ENCODE results near the gene TRAPPC5.

The TRAPPC5 gene

DNA sequence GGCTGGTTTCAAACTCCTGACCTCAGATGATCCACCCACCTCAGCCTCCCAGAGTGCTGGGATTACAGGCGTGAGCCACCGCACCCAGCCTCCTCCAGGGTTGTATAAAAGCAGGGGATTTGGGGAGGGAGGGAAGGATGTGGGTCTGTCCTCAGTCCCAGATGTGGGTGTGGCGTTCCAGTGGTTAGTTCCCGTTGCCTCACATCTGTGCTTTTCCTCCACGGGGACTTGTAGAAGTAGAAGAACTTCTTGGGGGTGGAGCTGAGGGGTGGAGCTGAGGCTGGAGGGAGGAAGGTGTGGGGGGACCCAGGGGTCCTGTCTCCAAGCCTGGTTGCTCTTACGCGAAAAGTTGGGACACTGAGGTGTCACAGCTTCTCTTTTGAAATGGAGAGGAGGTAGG lies 4.3 kb upstream of the TRAPPC5 start:
- DNase-seq (ENCODE audit: low read depth), result no peak

DNA sequence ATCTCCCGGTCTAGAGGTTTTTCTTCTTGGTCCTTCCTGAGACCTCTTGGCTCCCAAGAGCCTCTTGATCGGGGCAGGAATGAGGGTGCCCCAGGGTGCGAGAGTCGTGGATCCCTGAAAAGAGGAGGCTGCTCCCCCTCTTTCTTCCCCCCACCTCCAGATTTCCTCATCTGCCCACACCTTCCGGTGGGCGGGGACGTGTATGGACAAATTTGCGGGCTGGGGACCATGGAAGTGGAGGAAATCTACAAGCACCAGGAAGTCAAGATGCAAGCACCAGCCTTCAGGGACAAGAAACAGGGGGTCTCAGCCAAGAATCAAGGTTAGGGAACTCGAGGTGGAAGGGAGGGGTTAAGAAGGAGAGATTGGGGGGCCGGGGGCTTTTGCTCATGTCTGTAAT lies 3.8 kb upstream of the TRAPPC5 start, which contains the start of gene MCEMP1:
MCEMP1 (plus strand) TSS at position 237 of the 400 bp plus-strand sequence; CDS start at position 268, 31 bp downstream.
- no peak for DNase-seq (ENCODE audit: low read depth)

DNA sequence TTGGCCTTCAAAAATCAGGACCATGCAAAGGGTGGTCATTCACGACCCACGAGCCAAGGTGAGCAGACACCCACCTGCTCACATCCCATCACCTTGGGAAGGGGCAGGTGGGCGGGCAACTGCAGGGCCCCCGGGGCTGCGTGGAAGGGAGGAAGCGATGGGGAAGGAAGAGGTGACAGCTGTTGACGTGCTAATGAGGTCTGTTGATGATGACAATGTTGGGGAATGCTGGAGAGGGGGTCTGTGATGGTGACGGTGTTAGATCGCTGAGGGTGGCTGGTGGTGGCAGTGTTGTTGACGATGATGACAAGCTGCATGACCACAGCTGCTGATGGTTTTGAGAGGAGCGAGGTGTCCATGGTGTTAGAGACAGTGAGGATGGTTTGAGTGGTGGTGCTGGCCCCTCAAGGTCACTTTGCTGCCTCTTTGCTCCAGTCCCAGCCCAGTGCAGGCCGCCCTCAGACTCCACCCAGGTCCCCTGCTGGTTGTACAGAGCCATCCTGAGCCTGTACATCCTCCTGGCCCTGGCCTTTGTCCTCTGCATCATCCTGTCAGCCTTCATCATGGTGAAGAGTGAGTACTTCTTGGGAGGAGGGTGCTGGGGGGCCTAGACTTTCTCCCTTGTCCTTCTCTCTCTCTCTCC lies 2.8 kb upstream of the TRAPPC5 start:
- no peak for DNase-seq (ENCODE audit: low read depth)

DNA sequence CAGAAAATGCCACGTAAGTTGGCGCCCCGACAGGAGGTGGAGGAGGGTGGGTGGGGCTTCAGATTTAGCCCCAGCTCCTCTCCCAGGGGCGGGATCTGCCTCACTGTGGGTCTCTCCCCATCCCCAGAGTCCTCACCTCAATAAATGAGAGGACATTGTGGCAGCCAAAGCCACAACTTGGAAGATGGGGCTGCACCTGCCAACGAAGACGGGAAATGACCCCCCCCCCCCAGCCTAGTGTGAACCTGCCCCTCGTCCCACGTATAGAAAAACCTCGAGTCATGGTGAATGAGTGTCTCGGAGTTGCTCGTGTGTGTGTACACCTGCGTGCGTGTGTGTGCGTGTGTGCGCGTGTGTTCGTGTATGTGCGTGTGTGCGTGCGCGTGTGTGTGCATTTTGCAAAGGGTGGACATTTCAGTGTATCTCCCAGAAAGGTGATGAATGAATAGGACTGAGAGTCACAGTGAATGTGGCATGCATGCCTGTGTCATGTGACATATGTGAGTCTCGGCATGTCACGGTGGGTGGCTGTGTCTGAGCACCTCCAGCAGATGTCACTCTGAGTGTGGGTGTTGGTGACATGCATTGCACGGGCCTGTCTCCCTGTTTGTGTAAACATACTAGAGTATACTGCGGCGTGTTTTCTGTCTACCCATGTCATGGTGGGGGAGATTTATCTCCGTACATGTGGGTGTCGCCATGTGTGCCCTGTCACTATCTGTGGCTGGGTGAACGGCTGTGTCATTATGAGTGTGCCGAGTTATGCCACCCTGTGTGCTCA lies 1.5 kb upstream of the TRAPPC5 start:
- DNase-seq (ENCODE audit: low read depth), result no peak

DNA sequence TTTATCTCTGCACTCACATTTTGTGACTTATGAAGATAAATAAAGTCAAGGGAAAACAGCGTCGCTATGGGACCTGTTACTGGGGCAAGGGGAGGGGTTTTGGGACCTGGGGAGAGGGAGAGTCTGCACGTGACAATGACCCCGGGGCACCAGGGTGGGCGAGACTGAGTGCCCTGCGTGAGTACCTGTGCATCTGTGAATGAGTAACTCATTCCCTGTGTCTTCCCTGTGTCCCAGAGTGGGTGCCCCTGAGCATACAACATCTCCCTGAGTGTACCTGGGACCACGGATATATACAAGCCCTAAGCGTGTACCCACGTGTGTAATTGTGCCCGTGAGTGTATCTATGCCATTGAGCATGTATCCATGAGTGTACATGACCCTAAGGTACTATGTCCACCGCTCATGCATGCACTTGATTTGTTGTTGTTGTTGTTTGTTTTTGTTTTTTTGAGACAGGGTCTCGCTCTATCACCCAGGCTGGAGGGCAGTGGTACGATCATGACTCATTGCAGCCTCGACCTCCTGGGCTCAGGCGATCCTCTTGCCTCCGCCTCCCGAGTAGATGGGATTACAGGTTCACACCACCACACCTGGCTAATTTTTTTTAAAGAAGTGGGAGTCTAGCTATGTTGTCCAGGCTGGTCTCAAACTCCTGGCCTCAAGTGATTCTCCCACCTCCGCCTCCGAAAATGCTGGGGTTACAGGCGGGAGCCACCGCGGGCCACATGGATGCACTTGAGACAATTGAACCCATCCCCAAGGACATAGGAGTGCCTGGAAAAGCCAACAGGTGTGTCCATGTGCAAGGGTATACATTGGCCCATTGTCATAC lies 645 bp upstream of the TRAPPC5 start:
- DNase-seq (ENCODE audit: low read depth), result no peak

DNA sequence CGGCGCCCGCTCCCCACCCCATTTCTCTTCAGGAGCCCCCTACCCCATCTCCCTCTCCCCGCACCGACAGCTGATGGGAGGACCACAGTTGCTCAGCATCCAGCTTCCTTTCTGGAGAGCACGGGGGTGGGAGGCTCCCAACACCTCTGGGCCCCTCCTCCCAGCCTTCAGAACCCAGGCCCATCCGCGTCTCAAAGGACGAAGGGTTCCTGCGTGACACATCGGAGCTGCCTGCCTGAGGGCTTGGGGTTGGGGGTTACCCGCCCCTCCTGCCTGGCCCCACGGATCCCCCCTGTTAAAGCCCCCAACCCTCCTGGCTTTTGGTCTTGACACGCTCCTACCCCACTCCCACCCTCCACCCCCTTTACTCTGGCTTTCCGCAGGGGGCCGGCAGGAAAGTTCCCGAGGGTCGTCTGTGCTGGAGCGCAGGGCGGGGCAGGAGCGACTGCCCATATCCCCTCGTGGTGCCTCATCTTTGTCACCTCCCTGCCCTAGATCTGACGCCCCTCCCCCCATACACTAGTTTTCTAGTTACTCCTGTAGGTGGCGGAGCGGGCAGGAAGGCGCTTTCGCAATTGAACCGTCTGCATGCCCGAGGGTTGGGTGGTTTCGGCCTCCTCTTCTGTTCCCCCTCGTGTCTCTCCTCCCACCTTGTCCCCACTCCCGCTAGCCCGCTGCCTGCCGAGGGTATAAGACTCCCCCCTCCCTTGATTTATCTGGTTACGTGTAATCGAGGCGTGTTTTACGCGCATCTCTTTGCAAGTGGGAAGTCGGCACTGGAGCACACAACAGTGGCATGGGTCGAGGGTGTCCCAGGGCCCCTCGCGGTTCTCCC lies 924 bp downstream of the TRAPPC5 start:
- peak; percentile 46 for DNase-seq (ENCODE audit: low read depth)

DNA sequence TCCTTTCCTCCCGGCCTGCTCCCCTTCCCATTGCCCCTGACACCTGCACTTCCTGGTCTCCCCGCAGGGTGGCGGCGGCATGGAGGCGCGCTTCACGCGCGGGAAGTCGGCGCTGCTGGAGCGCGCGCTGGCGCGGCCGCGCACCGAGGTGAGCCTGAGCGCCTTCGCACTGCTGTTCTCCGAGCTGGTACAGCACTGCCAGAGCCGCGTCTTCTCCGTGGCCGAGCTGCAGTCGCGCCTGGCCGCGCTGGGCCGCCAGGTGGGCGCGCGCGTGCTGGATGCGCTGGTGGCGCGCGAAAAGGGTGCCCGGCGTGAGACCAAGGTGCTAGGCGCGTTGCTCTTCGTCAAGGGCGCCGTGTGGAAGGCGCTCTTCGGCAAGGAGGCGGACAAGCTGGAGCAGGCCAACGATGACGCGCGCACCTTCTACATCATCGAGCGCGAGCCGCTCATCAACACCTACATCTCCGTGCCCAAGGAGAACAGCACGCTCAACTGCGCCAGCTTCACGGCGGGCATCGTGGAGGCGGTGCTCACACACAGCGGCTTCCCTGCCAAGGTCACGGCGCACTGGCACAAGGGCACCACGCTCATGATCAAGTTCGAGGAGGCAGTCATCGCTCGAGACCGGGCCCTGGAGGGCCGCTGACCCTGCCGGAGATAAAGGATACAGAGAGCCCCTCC lies 1.7 kb downstream of the TRAPPC5 start:
- DNase-seq (ENCODE audit: low read depth), result no peak

DNA sequence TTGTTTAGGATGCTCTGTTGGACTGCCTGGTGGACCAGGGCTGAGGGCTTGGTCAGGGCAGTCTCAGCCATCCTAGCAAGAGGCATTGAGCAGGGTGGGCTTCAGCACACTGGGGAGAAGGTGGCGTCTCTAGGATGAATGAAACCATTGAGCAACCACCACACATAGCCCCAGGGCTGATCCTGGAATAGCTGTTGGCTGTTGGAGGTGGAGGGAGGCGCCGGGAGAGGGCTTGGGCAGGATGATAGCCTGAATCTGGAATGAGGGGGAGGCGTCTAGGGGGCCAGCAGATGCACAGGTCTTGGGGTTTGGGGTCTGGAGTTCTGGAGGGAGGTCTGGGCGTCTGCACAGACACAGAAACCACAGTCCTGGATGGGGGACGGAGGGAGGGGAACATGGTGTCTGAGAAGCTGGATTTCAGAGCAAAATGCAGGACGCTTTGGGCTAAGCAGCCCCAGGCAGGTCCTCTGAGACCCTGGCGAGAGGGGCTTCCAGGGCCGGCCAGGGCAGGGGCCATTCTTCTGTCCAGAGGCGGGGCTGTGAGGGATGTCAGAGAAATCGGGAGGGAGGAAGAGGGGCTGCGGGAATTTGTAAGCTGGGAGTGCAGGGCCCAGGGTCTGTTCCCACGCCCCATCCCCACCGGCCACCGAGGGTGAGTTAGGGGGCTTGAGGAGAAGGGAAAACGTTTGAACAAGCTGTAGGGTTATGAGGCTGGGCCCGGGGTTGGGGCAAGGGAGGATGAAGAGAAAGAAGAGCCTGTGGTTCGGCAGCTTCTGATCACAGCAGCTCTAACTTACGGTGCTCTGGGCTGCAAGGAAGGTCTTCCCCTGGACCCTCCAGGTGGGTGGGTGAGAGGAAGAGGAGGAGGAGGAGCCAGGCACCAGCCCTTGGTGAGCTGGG lies 5.2 kb downstream of the TRAPPC5 start:
- no peak for DNase-seq (ENCODE audit: low read depth)

DNA sequence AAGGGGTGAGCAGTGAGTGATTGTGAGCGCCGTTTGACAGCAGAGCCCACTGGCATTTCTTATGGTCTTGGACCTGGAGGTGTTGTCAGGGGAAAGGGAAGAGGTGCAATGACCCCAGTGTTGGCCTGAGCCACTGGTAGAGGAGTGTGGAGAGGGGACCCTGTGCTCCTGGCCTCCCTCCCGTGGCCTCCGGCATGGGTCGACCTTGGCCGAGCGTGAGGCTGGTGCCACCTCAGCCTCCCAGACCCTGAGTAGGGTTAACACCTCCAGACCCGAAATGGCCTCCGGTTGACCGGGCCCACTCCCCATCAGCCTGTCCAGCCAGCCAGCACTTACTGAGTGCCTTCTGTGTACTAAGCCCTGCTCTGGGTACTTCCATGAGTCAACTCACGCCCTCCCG lies 6.5 kb downstream of the TRAPPC5 start:
- no peak for DNase-seq (ENCODE audit: low read depth)

DNA sequence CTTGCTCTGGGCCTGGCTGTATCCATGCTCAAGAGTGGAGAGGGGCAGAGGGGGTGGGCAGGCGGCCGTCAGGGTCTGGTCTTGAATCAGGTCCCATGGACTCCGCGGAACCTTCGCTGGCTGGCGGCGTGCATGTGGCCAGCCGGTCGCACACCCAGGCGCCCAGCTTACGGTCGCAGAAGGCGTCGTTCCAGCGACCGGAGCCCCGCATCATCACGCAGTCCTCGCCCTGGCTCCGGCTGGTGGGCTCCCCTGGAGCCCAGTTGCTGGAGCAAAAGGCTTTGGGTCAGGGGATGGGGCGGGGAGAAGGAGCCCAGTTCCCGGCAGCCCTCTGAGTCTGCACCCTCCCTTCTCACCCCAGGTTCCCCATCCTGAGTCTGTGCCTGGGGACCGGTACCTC lies 8.5 kb downstream of the TRAPPC5 start:
- no peak for DNase-seq (ENCODE audit: low read depth)

DNA sequence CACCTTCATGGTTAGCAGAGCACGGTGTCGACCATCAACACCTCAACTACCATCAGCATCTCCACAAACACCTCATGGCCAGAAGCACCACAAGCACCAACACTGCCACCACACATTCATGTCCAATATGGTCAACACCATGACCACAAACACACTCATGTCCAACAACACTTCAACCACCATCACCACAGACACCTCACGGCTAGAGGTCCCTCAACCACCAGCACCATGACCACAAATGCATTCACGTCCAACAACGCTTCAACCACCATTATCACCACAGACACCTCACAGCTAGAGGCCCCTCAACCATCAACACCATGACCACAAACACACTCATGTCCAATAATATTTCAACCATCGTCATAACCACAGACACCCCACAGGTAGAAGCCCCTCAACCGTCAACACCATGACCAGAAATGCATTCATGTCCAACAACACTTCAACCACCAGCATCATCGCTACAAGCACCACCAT lies 10.2 kb downstream of the TRAPPC5 start:
- DNase-seq (ENCODE audit: low read depth), result no peak

DNA sequence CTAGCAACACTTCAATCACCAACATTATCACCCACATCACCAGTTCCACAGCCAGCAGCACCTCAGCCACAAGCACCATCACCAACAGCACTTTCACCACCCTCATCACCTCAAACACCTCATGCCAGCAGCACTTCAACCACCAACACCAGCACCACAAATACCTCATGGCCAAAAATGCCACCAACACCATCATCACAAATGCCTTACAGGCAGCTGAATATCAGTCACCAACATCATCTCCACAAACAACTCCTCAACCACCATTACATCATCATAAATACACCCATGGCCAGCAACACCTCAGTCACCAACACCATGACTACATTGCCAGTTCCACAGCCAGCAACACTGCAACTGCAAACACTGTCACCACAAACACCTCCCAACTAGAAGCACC lies 10.9 kb downstream of the TRAPPC5 start:
- no peak for DNase-seq (ENCODE audit: low read depth)

DNA sequence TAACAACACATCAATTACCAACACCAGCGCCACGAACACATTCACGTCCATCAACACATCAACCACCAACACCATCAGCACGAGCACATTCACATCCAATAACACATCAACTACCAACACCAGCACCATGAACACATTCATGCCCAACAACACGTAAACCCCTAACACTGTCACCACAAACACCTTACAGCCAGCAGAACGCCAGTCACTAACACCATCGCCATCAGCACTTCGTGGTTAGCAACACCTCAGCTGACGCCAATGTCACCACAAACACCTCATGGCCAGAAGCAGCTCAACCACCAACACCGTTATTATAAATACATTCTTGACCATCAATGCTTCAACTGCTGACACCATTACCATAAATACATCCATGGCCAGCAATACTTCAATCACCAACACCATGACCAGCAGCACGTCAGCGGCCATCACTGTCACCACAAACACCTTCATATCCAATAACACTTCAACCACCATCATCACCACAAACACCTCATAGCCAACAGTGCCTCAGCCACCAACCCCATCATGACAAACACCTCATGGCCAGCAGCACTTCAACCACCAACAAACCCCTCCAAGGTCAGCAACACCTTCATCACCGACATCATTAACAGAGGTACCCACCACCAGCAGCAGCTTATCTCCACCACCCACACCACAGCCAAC lies 11.9 kb downstream of the TRAPPC5 start:
- DNase-seq (ENCODE audit: low read depth), result no peak

DNA sequence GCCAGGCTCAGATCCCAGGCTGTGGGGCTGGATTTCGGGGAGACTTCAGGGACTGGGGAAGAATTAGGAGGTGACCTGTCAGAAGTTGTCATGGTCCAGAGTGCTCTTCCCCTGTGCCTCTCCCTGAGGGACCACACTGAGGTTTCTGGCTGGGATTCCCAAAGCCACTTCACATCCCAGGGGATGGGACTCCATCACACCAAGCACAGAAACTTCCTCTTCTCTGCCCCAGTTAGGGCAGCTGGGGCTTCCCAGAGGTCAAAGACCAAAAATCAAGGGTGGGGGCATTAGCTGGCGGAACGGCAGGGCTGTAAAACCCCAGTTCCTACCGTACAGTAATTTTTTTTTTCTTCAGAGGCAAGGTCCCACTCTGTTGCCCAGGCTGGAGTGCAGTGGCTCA lies 13.9 kb downstream of the TRAPPC5 start:
- DNase-seq (ENCODE audit: low read depth), result no peak

DNA sequence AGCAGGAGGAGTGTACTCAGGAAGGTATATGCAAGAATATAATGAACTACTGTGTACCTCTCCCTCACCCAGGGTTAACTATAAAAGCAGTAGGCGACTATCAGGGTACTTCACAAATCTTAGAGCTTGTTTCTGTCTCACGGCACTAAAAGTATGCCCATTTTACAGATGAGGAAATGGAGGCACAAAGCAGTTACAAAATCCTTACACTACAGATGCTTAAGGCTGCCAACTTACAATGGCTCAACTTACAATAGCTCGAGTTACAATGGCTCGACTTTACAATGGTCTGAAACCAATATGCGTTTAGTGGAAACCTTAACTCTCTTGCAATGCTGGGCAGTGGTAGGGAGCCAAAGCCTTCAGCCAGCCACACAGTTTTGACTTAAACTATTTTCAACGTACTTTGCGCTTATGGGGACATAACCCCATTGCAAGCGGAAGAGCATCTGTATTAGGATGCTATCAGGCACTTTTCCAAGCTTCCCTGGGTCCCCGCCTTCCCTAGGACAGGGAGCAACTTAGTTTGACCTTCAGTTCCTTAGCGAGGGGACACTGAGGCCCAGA lies 17.2 kb downstream of the TRAPPC5 start:
- no peak for DNase-seq (ENCODE audit: low read depth)

DNA sequence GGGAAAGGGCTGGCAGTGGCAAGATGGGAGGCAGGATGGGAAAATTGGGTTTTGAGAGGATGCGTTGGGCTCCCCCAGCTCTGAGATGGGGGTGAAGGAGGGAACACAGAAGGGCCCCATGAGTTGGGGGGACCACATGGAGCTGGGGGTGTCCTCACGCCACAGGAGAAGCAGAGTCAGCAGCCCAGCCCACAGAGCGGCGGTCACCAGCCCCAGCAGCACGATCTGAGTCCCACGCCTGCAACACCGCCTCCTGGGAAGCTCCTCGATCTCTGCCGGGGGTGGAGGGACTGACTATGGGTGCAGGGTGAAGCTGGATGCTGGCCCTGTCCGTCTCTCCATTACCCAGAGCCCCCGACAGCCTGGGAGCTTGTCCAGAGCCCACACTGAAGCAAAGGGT lies 17.9 kb downstream of the TRAPPC5 start:
- DNase-seq (ENCODE audit: low read depth), result no peak

DNA sequence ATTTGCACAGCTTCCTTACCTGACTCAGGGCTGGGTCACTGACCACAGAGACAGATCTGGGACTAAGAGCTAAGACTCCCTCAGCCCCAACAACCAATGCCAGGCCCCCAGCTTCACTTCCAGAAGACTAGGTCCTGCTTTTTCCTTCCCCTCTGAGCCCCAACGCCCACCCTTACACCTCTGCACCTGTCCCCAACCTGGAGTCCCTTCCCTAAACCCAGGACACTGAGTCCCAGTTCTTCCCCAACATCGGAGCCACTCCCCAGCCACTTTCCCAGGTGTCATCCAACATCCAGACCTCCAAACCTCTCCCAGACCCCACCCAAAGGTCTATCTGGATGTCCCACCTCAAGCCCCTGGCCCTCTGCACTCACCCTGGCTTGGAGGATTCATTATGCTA lies 18.4 kb downstream of the TRAPPC5 start:
- DNase-seq (ENCODE audit: low read depth), result no peak

DNA sequence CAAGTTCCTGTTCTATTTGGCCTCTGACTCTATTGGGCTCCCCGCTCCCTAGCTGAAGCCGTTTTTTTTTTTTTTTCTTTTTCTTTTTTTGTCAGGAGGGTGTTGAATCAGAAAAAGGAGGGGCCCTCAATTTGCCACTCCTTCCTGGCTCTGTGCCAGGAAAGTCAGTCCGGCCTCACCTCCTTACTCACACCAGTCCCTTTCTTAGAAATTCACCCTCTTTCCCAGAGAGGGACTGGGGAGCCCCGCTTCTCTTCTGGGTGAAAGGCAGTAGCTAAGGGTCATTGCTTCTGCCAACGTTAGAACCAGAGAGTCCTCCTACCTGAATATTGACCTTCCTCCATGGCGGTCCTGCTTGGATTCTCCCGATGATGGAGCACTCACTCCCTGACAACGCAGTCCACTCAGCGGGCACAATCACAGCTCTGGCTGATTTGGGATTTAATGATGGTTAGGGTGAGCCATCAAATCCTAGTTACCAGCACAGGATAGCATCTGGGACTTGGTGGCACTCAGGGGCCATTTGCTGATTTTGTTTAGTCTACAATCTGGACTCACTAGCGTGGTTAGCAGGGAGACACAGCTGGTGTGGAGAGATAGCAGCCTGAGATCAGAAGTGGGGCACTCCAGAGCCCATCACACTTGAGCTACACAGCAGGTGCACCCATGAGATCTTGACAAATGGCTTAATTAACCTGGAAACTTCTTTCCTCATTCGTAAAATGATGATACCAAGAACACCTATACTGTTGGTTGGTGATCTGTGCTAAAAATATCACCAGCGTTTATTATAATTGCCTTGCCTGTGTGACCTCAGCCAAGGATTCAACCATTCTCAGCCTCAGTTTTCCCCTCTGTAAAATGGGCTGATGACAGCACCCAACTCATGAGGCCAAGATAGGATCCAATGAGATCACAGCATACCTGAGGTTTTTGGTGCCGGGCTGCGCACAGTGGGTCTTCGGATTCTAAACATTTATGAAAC lies 19.1 kb downstream of the TRAPPC5 start:
- no peak for DNase-seq (ENCODE audit: low read depth)
